Measurements from ENCODE around the gene GSTA5. TPM values are rescaled to one million over a fixed set of nuclear protein-coding genes. Genes with fewer than 3 reads are reported as not detected.
"Not testable (repeated sequence)": the region's sequence is repeated elsewhere in the genome, so short reads cannot be mapped to it uniquely, and the experiment has no call there.

GSTA5 gene
- total RNA-seq, 1 donor from 2014 or later, result not detected

DNA sequence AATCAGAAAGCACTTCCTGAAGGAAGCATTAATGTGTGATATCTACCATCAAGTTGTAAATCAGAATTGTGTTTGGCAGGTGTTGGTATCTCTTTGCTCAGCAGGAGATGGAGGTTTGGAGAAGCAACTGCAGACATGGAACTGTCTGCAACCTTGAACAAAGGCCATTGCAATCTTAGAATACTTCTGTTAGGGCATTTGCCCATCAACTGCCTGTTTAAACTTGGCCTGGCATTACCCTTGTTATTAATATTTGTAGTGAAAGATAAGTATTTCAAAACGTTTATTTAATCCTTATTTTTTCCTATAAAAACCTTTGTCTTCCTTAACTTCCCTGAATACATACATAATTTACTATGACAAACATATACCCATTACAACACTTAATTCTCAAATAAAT, 14.1 kb downstream of the GSTA5 start:
- no peaks in the 10 kb centered on the region for H3K36me3 Mint-ChIP-seq
- TF ChIP-seq, protein P1, sequence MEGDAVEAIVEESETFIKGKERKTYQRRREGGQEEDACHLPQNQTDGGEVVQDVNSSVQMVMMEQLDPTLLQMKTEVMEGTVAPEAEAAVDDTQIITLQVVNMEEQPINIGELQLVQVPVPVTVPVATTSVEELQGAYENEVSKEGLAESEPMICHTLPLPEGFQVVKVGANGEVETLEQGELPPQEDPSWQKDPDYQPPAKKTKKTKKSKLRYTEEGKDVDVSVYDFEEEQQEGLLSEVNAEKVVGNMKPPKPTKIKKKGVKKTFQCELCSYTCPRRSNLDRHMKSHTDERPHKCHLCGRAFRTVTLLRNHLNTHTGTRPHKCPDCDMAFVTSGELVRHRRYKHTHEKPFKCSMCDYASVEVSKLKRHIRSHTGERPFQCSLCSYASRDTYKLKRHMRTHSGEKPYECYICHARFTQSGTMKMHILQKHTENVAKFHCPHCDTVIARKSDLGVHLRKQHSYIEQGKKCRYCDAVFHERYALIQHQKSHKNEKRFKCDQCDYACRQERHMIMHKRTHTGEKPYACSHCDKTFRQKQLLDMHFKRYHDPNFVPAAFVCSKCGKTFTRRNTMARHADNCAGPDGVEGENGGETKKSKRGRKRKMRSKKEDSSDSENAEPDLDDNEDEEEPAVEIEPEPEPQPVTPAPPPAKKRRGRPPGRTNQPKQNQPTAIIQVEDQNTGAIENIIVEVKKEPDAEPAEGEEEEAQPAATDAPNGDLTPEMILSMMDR (conservative IDR thresholded peaks at IDR 0.05), result no peak

DNA sequence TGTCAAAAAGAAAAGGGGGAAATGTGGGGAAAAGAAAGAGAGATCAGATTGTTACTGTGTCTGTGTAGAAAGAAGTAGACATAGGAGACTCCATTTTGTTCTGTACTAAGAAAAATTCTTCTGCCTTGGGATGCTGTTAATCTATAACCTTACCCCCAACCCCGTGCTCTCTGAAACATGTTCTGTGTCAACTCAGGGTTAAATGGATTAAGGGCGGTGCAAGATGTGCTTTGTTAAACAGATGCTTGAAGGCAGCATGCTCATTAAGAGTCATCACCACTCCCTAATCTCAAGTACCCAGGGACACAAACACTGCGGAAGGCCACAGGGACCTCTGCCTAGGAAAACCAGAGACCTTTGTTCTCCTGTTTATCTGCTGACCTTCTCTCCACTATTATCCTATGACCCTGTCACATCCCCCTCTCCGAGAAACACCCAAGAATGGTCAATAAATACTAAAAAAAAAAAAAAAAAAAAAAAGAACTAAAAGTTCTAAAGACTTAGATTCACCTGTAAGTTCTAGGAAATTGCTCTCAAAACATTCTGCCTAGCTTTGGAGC, 14.6 kb downstream of the GSTA5 start:
- not testable (repeated sequence) for H3K4me1 Mint-ChIP-seq (ENCODE audit: unreplicated experiment); DNase-seq (ENCODE audit: extremely low spot score, unreplicated experiment); H3K36me3 Mint-ChIP-seq; H3K27me3 Mint-ChIP-seq; H3K27ac Mint-ChIP-seq; H3K4me3 Mint-ChIP-seq; H3K9me3 Mint-ChIP-seq

More for the DNA sequence above, 14.1 kb downstream of the GSTA5 start:
- Mint-ChIP-seq H3K27me3 (no peaks in the 10 kb centered on the region), H3K4me3 (no peak overlapping the region), H3K9me3 (peaks cover 5% of the 10 kb centered on the region), H3K27ac (no peak overlapping the region), H3K4me1 (ENCODE audit: unreplicated experiment) (no peaks in the 10 kb centered on the region)
- DNase-seq (ENCODE audit: extremely low spot score, unreplicated experiment), result no peak

DNA sequence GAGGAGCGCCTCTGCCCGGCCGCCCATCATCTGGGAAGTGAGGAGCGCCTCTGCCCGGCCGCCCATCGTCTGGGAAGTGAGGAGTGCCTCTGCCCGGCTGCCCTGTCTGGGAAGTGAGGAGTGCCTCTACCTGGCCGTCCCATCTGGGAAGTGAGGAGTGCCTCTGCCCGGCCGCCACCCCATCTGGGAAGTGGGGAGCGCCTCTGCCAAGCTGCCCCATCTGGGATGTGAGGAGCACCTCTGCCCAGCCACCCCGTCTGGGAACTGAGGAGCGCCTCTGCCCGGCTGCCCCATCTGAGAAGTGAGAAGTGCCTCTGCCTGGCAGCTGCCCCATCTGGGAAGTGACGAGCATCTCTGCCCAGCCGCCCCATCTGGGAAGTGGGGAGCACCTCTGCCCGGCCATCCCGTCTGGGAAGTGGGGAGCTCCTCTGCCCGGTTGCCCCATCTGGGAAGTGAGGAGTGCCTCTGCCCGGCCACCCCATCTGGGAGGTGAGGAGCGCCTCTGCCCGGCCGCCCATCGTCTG, 15.3 kb downstream of the GSTA5 start:
- not testable (repeated sequence) for H3K9me3 Mint-ChIP-seq; H3K27me3 Mint-ChIP-seq; H3K36me3 Mint-ChIP-seq; DNase-seq (ENCODE audit: extremely low spot score, unreplicated experiment); H3K4me1 Mint-ChIP-seq (ENCODE audit: unreplicated experiment); H3K27ac Mint-ChIP-seq; H3K4me3 Mint-ChIP-seq

DNA sequence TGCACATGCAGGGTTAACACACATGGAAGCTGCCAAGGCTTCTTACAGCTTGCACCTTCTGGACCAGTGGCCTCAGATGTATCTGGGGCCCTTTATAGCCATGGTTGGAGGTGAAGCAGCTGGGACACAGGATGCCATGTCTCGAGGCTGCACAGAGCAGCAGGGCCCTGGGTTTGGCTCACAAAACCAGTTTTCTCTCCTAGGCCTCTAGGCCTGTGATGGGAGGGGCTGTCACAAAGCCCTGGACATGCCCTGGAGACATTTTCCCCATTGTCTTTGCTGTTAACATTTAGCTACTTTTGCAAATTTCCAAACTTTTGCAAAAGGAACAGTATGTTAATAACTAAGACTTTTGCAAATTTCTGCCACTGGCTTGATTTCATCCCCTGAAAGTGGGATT, 18.8 kb downstream of the GSTA5 start:
- Mint-ChIP-seq H3K27me3 (no peaks in the 10 kb centered on the region), H3K9me3 (peaks cover 5% of the 10 kb centered on the region), H3K4me3 (no peak overlapping the region), H3K27ac (no peak overlapping the region), H3K36me3 (no peaks in the 10 kb centered on the region), H3K4me1 (ENCODE audit: unreplicated experiment) (no peaks in the 10 kb centered on the region)
- DNase-seq (ENCODE audit: extremely low spot score, unreplicated experiment), result no peak
- TF ChIP-seq, protein P1 (conservative IDR thresholded peaks at IDR 0.05), result no peak

DNA sequence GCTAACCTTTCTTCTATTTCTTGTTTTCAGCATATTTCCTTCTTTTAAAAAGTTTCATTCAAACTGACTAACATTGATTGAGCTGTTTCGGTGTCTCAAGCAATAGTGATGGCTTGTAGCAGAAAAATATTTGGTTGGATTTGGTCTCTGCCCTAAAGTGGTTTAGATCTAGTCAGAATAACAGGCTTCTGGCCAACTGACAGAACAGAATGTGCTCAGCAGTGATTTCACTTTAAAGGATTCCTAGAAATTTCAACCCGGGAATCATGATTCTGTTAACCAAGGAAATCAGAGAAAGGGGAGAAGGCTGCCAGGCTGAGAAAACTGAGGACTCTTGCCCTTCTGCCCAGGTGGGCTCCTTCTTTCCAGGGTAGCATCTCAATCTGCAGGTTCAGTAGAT, 20.4 kb downstream of the GSTA5 start:
- Mint-ChIP-seq H3K4me3 (no peak overlapping the region), H3K4me1 (ENCODE audit: unreplicated experiment) (peaks cover 3% of the 10 kb centered on the region), H3K27me3 (no peaks in the 10 kb centered on the region), H3K9me3 (peaks cover 5% of the 10 kb centered on the region), H3K36me3 (no peaks in the 10 kb centered on the region), H3K27ac (no peak overlapping the region)
- TF ChIP-seq, protein P1 (conservative IDR thresholded peaks at IDR 0.05), result no peak
- DNase-seq (ENCODE audit: extremely low spot score, unreplicated experiment), result no peak

DNA sequence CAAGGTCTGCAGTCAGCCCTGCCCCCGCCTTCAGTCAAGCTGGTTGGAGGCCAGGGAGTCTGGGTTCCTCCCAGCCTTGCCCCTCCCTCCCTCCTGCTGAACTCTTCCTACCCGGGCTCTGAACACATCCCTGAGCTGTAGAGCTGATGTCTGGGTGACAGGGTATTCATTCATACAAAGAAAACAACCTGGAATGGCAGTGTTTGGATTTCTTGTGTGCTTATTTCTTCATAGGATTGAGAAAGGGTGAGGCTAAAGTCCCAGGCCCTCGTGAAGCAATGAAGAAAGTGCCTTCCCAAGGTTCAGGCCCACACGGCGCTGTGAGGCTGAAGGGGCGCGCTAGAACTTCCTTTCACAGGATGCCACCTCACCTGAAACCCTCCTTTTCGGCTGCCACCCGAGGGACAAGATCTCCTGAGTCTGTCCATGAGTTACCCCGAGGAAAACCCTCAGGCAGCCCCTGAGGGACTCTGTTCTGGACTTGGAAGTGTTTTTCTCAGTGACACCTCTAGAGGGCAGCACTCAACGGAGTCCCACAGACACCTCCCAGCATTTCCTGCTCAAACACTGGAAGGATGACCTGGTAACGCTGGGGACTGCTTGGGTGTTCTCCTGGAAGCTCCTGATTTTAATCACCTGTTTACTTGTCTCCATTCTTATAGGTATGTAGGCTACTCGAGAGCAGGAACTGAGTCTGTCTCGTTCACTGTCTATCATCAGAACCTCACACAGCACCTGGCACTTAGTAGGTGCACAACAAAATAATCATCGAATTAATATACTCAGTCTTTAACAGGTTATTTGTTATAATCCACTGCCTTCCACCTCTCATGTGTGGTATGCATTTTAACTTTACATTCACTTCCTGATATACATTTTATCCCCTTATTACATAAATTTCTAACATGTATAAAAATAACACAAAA, 25.2 kb downstream of the GSTA5 start:
- TF ChIP-seq, protein P1 (conservative IDR thresholded peaks at IDR 0.05), result peak; percentile 79
- Mint-ChIP-seq H3K36me3 (no peaks in the 10 kb centered on the region), H3K4me1 (ENCODE audit: unreplicated experiment) (peaks cover 4% of the 10 kb centered on the region), H3K9me3 (no peaks in the 10 kb centered on the region), H3K27me3 (no peaks in the 10 kb centered on the region), H3K27ac (no peak overlapping the region), H3K4me3 (no peak overlapping the region)
- no peak for DNase-seq (ENCODE audit: extremely low spot score, unreplicated experiment)

DNA sequence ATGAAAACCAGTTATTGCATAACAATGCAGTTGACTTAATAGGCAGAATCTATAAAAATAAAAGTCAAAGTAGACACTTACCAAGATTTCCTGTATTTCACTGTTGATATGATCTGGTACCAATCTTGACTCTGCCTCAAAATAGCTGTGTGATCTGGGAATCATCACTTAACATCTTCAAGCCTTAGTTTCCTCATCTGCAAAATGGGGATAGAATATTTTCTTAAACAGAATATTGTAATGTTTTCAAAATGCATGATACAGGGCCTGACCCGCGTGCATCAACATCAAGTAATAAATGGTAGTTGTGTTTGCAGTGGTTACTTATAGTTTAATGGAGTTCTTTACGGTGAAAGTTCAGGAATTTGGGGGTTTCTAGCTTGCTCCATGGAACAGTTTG, 26.1 kb downstream of the GSTA5 start:
- not testable (repeated sequence) for H3K27me3 Mint-ChIP-seq; H3K36me3 Mint-ChIP-seq; DNase-seq (ENCODE audit: extremely low spot score, unreplicated experiment); H3K4me3 Mint-ChIP-seq; H3K9me3 Mint-ChIP-seq; H3K4me1 Mint-ChIP-seq (ENCODE audit: unreplicated experiment); H3K27ac Mint-ChIP-seq

DNA sequence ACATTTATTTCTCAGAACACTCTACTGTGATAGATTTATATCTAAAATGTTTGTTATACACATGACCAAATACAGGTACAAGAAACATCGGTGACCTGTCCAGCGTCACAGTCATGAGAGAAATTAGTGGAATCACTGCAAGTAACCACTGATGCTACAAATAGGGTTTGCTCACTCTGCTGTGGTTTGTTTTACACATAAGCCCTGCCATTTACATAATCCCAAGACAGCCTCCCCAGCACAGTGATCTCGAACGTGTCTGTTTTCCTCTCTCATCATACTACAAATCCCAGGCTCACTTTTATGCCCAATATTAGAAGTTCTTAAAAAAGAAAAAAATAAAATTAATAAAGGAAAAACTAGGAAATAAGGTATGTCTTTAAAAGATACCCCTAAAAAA, 30.8 kb downstream of the GSTA5 start:
- not testable (repeated sequence) for DNase-seq (ENCODE audit: extremely low spot score, unreplicated experiment); H3K9me3 Mint-ChIP-seq; H3K4me1 Mint-ChIP-seq (ENCODE audit: unreplicated experiment); H3K27me3 Mint-ChIP-seq; H3K4me3 Mint-ChIP-seq; H3K27ac Mint-ChIP-seq; H3K36me3 Mint-ChIP-seq

Data from type B pancreatic cell (in vitro differentiated cells).